IPS DF 19.7 (cell line): ENCODE results near the gene CD44.

Experiments
- DNase-seq: peaks from one replicate; pipeline ENCODE4 v3.0.0-alpha.2; 2013; ENCODE audit warnings: low read depth, low spot score

The CD44 gene

DNA sequence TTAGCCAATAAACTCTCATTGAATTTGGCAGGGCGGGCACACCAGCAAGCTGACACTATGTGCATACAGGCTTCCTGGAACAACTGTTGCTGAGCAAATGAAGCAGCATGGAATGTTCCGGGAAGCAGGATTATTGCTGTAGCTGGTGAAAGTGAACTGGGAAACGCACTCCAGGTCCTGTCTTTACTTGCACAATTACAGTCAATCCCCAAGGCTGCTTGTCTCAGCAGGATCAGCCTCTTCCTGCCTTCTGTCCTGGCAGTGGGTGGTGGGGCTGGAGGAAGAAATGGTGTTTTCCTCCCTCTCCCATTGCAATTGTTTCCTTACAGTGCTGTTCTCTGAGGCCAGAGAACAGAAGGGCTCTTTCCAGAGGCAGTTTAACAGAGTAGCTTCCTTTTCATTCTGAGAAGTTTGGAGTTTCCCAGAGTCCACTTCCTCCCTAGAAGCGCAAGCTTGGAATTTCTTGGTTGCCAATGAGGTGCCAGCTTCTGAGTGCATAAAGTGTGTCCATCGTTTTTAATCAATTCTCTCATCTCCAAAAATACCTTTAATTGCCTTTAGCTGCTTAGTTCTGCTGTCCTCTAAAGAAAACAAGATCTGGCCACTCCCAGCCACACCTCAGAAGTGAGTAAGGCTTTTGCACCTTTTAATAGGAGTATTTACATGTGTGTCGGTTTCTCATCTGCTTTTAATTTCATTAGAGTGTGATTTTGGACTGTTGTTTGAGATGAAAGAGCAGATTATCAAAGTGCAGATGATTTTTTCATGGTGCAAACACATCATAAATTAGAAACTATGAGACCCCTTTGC, 19.9 kb downstream of the CD44 start:
- DNase-seq: no peak

- DNase-seq: no peak
Measured at GRCh38 chr11:35160246-35160824, 21.4 kb downstream of the CD44 start.

GRCh38 chr11:35160902-35161597, 22.1 kb downstream of the CD44 start:
- no peak for DNase-seq

DNA sequence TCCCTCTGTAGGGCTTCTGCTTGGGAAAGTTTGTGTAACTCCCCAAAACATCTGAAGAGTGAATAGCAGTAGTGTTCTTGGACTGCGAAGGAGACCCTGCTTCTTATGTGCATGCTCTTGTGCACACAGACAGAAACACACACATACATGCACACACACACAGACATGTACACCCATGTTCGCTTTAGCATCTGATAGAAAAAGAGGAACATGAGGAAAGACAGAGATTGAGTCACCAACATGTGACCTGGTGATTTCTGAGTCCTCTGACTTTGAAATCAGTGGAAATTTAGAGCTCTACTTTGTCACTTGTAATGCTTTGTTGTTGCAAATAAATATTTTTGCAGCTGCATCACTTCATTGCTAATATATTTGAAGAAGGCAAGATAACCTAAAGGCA, 23.8 kb downstream of the CD44 start:
- DNase-seq: no peak

GRCh38 chr11:35163209-35163608, 24.2 kb downstream of the CD44 start:
- no peak for DNase-seq

GRCh38 chr11:35163702-35164496, 24.9 kb downstream of the CD44 start:
- no peak for DNase-seq

GRCh38 chr11:35165030-35165422, 26.1 kb downstream of the CD44 start:
- no peak for DNase-seq

GRCh38 chr11:35165423-35166368, 26.7 kb downstream of the CD44 start:
- DNase-seq: no peak

GRCh38 chr11:35166369-35167360, 27.7 kb downstream of the CD44 start:
- DNase-seq: no peak

- DNase-seq: no peak
Measured at GRCh38 chr11:35167426-35167954, 28.5 kb downstream of the CD44 start.

DNA sequence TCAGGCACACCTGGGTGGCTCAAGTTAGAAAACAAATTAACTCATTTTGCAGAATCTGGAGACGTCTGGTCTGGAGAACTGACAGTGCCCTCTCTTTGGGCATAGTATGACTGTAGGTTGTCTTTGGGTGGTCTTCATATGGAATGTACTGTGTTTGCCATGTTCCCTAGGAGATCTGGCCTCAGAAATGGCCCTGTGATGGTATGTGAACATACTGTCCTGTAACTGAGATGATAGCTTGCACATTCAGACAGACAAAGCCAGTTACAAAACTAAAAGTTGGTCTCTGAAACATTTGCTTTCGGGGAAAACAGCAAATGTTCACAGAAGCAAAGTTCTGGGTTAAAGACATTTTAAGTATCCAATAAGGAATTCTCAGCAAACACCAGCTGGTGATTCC, 29.7 kb downstream of the CD44 start:
- DNase-seq: no peak

DNA sequence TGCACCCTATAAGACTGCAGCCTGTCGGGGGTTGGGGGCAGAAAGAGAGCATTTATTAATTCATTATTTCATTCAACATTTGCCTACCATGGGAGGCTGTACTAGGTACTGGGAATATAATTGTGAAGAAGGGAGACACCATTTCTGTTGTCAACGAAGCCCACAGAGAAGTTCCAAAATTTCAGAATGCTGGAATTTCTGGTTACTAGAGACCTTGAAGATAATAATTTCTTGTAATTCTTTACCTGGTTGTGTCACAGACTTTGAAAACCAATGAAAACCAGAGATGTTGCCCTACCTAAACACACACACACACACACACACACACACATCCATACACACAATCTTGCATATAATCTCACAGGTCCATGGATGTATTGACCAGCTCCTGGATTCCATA, 30.1 kb downstream of the CD44 start:
- DNase-seq: no peak

DNA sequence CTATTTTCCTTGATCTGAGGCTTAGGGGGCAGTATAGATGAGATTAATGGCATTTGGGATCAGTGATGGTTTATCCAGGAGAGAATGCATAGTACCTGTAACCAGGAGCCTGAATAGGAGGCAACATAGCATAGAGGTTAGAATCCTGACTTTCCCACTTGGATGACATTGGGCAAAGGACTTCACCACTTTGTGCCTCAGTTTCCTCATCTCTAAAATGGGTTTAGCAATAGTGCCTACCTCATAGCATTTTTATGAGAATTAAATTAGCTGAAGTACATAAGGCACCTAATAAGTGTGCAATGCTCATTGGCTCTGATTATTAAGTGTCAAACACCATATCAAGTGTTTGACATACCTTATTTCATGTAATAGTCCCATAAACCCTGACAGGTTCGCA, 30.8 kb downstream of the CD44 start:
- no peak for DNase-seq

GRCh38 chr11:35170503-35170902, 31.5 kb downstream of the CD44 start:
- no peak for DNase-seq

- DNase-seq: no peak
Measured at GRCh38 chr11:35171226-35171625, 32.3 kb downstream of the CD44 start.

GRCh38 chr11:35173011-35173511, 34.1 kb downstream of the CD44 start:
- DNase-seq: no peak

DNA sequence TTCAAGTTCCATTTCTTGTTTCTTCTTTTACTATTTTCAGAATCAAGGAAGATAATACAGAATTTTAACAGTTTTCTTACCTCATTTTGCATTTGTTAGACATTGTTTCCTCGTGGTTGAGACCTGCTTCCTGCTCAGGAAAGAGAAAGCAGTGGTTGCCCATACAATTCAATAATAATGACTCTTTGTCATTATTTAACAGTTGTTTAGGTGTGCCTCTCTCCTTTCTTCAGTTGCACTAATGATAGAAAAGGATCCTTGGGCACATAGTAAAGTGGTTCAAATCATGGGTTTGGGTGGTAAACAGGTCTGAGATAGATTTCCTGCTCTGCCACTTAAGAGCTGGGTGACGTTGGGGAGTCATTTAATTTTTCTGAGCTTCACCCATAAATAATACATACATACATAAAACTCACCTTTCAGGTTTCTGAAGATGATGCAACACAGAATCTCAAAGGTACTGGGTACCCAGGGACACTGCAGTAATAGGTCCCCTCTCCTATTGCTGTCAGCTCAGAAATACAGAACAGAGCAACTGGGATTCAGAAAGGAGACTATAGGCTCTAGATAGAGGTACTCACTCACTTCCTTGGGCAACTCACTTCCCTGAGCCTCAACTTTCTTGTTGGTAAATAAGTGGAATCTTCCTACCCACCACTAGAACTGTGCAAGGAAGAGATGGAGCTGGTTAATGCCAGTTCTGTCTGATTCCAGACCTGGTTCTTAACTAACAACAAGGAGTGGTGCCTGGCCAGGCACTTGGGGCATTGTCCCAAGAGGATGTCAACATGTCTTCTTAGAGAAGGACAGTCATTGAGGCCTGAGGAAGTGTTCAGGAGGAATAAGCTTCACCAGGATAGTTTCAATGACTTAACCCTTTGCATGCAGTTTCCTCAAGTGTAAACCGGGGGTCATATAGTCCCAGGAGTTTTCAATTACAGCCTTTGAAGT, 34.9 kb downstream of the CD44 start:
- DNase-seq: no peak

GRCh38 chr11:35174666-35175065, 35.7 kb downstream of the CD44 start:
- DNase-seq: no peak
